Naive thymus-derived CD8-positive, alpha-beta T cell (primary cell): ENCODE measurements around the gene CFAP77. TPM values are rescaled to one million over a fixed set of nuclear protein-coding genes. Genes with fewer than 3 reads are reported as not detected.

Experiments
- ATAC-seq, 2 donors: fragments of 150-1000 bp; cut with Tn5 transposase in 1 of 2; sonication (Bioruptor Pico), chemical (Tn5 transposase) in 1 of 2; 1 replicate in 1 of 2; 2 replicates in 1 of 2; pipeline ENCODE4 v1.10.0; 2021; ENCODE audit warnings: mild to moderate bottlenecking in 2 of 2, moderate library complexity in 2 of 2
- POLR2A ChIA-PET: fragments of 350-600 bp; sonication (Branson Sonifier 250); formaldehyde crosslinking; loops from one replicate; lab custom pipeline; 2021; ENCODE audit warnings: antibody characterized with exemption; lab: Charles Lee
- DNase-seq, 10 donors: peaks; one replicate each; pipeline versions ENCODE4 v3.0.0 to v3.0.0-alpha.2; 2020 to 2022
- H3K27ac Mint-ChIP-seq, 10 donors: one replicate each; pipeline ENCODE4 v1.8.0; 2020 to 2022; ENCODE audit warnings: mild to moderate bottlenecking in 10 of 10, mixed read lengths in 10 of 10, moderate library complexity in 4 of 10, inconsistent platforms in 1 of 10
- H3K27me3 Mint-ChIP-seq, 5 donors: one replicate each; pipeline ENCODE4 v1.8.0; 2021 to 2022; ENCODE audit warnings: mixed read lengths in 5 of 5
- H3K36me3 Mint-ChIP-seq, 3 donors: one replicate each; pipeline ENCODE4 v1.8.0; 2020 to 2022; ENCODE audit warnings: mixed read lengths in 3 of 3, mild to moderate bottlenecking in 2 of 3, inconsistent platforms in 1 of 3
- H3K4me1 Mint-ChIP-seq, 4 donors: one replicate each; pipeline ENCODE4 v1.8.0; 2021 to 2022; ENCODE audit warnings: mixed read lengths in 4 of 4
- H3K4me3 Mint-ChIP-seq, 10 donors: one replicate each; pipeline ENCODE4 v1.8.0; 2020 to 2022; ENCODE audit warnings: mild to moderate bottlenecking in 10 of 10, mixed read lengths in 10 of 10, moderate library complexity in 6 of 10, inconsistent platforms in 1 of 10
- H3K9me3 Mint-ChIP-seq, 9 donors: one replicate each; pipeline ENCODE4 v1.8.0; 2020 to 2022; ENCODE audit warnings: mixed read lengths in 9 of 9, mild to moderate bottlenecking in 3 of 9, inconsistent platforms in 1 of 9, moderate library complexity in 1 of 9
- polyA plus RNA-seq, 3 donors: library from polyadenylated mRNA; unstranded; fragments of 300-500 nt; fragmentation: Illumina TruSeq; gene quantifications; one replicate each; pipeline ENCODE4 v1.2.3, GENCODE V29; 2021
- total RNA-seq, 8 experiments: library from RNA in 2 of 8; stranded (reverse) in 2 of 8; gene quantifications; one replicate each; pipeline ENCODE4 v1.2.3 and lab custom pipeline; 2021 to 2026

Gene CFAP77
- total and polyA plus RNA-seq, 5 experiments from 2014 or later = not detected

DNA sequence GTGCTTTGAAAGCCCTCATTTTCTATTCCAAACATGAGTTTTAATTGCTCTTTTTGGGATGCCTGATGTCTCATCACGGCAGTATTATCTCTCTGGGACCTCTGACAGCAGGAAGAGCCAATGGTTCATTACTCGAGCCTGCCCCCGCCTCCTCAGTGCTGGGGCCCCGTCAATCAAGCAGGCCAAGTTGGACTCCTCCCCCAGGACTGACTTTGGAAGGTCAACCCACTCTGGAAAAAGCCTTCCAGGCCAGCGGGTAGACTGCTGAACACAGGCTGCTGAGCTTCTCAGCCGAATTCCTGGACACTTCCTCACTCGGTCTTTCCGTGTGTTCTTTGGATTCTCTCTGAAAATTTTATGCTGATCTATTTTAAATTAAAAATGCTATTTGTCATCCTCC is 162.9 kb downstream of the CFAP77 start:
- Mint-ChIP-seq H3K4me1 (peaks cover 0 to 6% (median 2%) of the 10 kb centered on the region in 4 donors), H3K9me3 (peaks cover 0 to 1% (median 0%) of the 10 kb centered on the region in 9 donors), H3K27ac (no peak overlapping the region), H3K4me3 (no peak overlapping the region), H3K27me3 (peaks cover 27 to 70% (median 43%) of the 10 kb centered on the region in 5 donors), H3K36me3 (peaks cover 0 to 10% (median 0%) of the 10 kb centered on the region in 3 donors)
- peak in 1 of 10 donors; percentile 44 for DNase-seq
- ATAC-seq = no peak
- POLR2A ChIA-PET = no interaction called here

- DNase-seq = peak in 5 of 10 donors; percentile 26 to 60 (median 29)
- H3K9me3 Mint-ChIP-seq = peaks cover 0 to 1% (median 0%) of the 10 kb centered on the region in 9 donors
- peaks cover 33 to 85% (median 50%) of the 10 kb centered on the region in 5 donors for H3K27me3 Mint-ChIP-seq
- H3K4me1 Mint-ChIP-seq = peaks cover 0 to 6% (median 4%) of the 10 kb centered on the region in 4 donors
- H3K36me3 Mint-ChIP-seq = peaks cover 0 to 15% (median 0%) of the 10 kb centered on the region in 3 donors
- POLR2A ChIA-PET = interaction anchor here (1.3 kb wide), 1 partner anchor 7 kb away, joined by 4 read pairs; the partner anchor contains the start of gene BARHL1
- peak in 1 of 2 donors; percentile 37 for ATAC-seq
- no peak overlapping the region for H3K27ac Mint-ChIP-seq
- no peak overlapping the region for H3K4me3 Mint-ChIP-seq
These were observed 165.1 kb downstream of the CFAP77 start for GRCh38 chr9:132575005-132575609.

DNA sequence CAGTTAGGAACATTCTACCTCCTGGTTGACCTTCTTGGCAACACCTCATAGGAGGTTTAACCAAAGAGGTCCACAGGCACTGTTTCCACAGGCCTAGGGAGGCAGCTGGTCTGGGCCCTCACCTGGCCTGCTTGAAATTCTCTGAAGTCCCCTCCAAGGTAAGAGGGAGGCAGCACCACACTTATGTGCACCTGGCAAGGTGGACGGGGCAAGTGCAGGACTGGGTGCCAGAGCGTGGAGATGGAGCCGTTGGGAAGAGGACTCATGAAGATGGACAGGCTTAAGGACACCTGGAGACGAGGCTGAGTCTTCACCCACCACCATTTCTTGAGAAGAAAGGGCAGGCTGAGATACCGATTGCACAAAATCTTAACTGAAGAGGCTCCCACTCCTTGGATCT is 165.8 kb downstream of the CFAP77 start:
- DNase-seq = no peak
- H3K4me1 Mint-ChIP-seq = peaks cover 0 to 6% (median 4%) of the 10 kb centered on the region in 4 donors
- H3K27me3 Mint-ChIP-seq = peaks cover 33 to 84% (median 50%) of the 10 kb centered on the region in 5 donors
- ATAC-seq = no peak
- POLR2A ChIA-PET = no interaction called here
- H3K27ac Mint-ChIP-seq = peak overlapping the region in 1 of 10 donors; percentile 26
- peaks cover 0 to 1% (median 0%) of the 10 kb centered on the region in 9 donors for H3K9me3 Mint-ChIP-seq
- H3K36me3 Mint-ChIP-seq = peaks cover 0 to 15% (median 0%) of the 10 kb centered on the region in 3 donors
- H3K4me3 Mint-ChIP-seq = no peak overlapping the region

DNA sequence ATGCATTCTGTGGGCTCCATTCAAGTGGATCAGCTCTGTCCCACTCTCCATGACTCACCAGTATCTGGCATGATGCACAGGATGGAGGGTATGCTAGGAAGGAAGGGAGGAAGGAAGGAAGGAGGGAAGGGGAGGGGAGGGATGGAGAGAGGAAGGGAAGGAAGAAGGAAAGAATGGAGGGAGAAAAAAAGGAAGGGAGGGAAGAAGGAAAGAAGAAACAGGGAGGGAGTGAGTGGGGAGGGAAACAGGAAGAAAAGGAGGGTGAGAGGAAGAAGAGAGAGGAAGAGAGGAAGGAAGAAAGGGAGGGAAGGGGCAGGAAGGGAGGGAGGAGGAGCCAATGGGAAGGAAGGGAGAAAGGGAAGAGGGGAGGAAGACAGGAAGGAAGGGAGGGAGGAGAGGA is 167.1 kb downstream of the CFAP77 start:
- Mint-ChIP-seq H3K27ac (no peak overlapping the region), H3K36me3 (peaks cover 0 to 18% (median 0%) of the 10 kb centered on the region in 3 donors), H3K4me3 (no peak overlapping the region), H3K27me3 (peaks cover 39 to 84% (median 52%) of the 10 kb centered on the region in 5 donors), H3K4me1 (peaks cover 5 to 16% (median 10%) of the 10 kb centered on the region in 4 donors), H3K9me3 (peaks cover 0 to 1% (median 0%) of the 10 kb centered on the region in 9 donors)
- DNase-seq (no peak), ATAC-seq (no peak)
- POLR2A ChIA-PET = no interaction called here

- Mint-ChIP-seq H3K36me3 (peaks cover 0 to 18% (median 0%) of the 10 kb centered on the region in 3 donors), H3K9me3 (peaks cover 0 to 1% (median 0%) of the 10 kb centered on the region in 9 donors), H3K27me3 (peaks cover 38 to 84% (median 57%) of the 10 kb centered on the region in 5 donors), H3K27ac (no peak overlapping the region), H3K4me3 (peak overlapping the region in 1 of 10 donors; percentile 73), H3K4me1 (peaks cover 5 to 17% (median 10%) of the 10 kb centered on the region in 4 donors)
- no peak for ATAC-seq
- peak in 1 of 10 donors; percentile 31 for DNase-seq
- POLR2A ChIA-PET = no interaction called here
These were observed 168.4 kb downstream of the CFAP77 start for GRCh38 chr9:132578367-132578932.

GRCh38 chr9:132579427-132579798 is 169.4 kb downstream of the CFAP77 start:
- ATAC-seq (no peak), DNase-seq (peak in 1 of 10 donors; percentile 50)
- H3K27me3 Mint-ChIP-seq = peaks cover 37 to 87% (median 58%) of the 10 kb centered on the region in 5 donors
- peaks cover 0 to 1% (median 0%) of the 10 kb centered on the region in 9 donors for H3K9me3 Mint-ChIP-seq
- peaks cover 0 to 18% (median 2%) of the 10 kb centered on the region in 3 donors for H3K36me3 Mint-ChIP-seq
- POLR2A ChIA-PET = no interaction called here
- H3K4me1 Mint-ChIP-seq = peaks cover 5 to 17% (median 10%) of the 10 kb centered on the region in 4 donors
- H3K27ac Mint-ChIP-seq = no peak overlapping the region
- H3K4me3 Mint-ChIP-seq = no peak overlapping the region

DNA sequence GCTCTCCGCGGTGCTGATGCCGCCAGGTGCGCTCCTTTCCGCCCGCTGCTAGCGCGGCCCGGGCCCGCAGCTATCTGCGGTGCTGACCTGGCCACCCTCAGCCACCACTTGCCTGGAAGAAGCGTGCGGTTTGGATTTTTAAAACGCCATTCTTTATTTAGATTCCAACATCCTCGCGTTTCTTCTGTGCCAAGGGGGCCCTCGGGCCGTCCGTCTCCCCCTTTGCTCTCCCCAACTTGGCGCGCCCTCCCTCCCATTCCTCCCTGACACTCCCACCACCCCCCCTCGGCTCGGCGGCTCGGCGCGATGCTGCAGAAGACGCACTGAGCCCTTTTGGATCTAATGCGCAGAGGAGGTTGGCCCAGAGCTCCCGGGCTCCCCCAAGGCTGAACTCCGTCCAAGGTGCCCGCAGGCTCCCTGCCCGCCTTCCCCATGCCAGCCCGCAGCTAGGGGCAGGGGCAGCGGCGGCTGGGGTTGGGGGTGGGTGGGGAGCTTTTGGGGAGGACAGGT is 172.3 kb downstream of the CFAP77 start, which contains the start of gene BARHL1:
BARHL1 (plus strand) TSS at position 331 of the 510 bp plus-strand sequence. CDS start 192 bp downstream, outside the sequence.
- peaks cover 6 to 8% (median 6%) of the 10 kb centered on the region in 3 donors for H3K36me3 Mint-ChIP-seq
- H3K9me3 Mint-ChIP-seq = peaks cover 0 to 1% (median 0%) of the 10 kb centered on the region in 9 donors
- H3K27me3 Mint-ChIP-seq = peaks cover 36 to 79% (median 50%) of the 10 kb centered on the region in 5 donors
- no peak for DNase-seq
- peak within 1 kb of the TSS; percentile 66 to 82 (median 77) for H3K4me3 Mint-ChIP-seq
- H3K27ac Mint-ChIP-seq = peak within 1 kb of the TSS in 3 of 10 donors; percentile 33 to 81 (median 48)
- ATAC-seq = no peak
- H3K4me1 Mint-ChIP-seq = peaks cover 4 to 12% (median 10%) of the 10 kb centered on the region in 4 donors
- POLR2A ChIA-PET = interaction anchor here (1.0 kb wide), 1 partner anchor 8 kb away, joined by 4 read pairs; no protein-coding TSS in a partner anchor

DNA sequence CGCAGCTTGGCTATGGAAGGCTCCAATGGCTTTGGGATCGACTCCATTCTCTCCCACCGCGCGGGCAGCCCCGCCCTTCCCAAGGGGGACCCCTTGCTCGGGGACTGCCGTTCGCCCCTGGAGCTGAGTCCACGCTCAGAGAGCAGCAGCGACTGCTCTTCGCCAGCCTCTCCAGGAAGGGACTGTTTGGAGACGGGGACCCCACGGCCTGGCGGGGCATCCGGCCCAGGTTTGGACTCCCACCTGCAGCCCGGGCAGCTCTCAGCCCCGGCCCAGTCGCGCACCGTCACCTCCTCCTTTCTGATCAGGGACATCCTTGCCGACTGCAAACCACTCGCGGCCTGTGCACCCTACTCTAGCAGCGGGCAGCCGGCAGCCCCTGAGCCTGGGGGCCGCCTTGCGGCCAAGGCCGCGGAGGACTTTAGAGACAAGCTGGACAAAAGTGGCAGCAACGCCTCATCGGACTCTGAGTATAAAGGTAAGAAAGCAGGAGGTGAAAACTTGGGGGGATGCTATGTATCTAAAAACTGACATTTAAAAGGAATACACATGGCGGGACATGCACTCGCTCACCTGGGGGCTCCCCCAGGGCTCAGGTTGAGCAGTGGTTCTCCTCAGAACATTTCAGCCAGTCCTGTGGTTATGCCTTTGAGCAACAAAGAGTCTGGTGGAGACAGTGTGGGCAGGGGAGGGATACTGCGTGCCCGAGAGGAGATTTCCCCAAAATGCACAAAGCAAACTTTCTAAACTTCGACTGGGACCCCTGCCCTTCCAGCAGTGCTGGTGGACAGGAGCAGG is 173.0 kb downstream of the CFAP77 start:
- DNase-seq = no peak
- Mint-ChIP-seq H3K27ac (no peak overlapping the region), H3K9me3 (peaks cover 0 to under 1% (median 0%) of the 10 kb centered on the region in 9 donors), H3K4me1 (peaks cover 4 to 12% (median 10%) of the 10 kb centered on the region in 4 donors), H3K4me3 (peak overlapping the region in 2 of 10 donors; percentile 10 to 24), H3K27me3 (peaks cover 33 to 78% (median 44%) of the 10 kb centered on the region in 5 donors), H3K36me3 (peaks cover 6 to 8% (median 6%) of the 10 kb centered on the region in 3 donors)
- ATAC-seq = no peak
- POLR2A ChIA-PET = interaction anchor here (1.0 kb wide), 1 partner anchor 9 kb away, joined by 4 read pairs; no protein-coding TSS in a partner anchor

- ATAC-seq (no peak), DNase-seq (no peak)
- Mint-ChIP-seq H3K27me3 (peaks cover 32 to 78% (median 40%) of the 10 kb centered on the region in 5 donors), H3K36me3 (peaks cover 6% of the 10 kb centered on the region in 3 donors), H3K27ac (no peak overlapping the region), H3K4me1 (peaks cover 3 to 14% (median 11%) of the 10 kb centered on the region in 4 donors), H3K4me3 (peak overlapping the region in 2 of 10 donors; percentile 10 to 24), H3K9me3 (peaks cover 0 to 3% (median 0%) of the 10 kb centered on the region in 9 donors)
- POLR2A ChIA-PET = no interaction called here
These were observed 173.7 kb downstream of the CFAP77 start for GRCh38 chr9:132583584-132584304.

DNA sequence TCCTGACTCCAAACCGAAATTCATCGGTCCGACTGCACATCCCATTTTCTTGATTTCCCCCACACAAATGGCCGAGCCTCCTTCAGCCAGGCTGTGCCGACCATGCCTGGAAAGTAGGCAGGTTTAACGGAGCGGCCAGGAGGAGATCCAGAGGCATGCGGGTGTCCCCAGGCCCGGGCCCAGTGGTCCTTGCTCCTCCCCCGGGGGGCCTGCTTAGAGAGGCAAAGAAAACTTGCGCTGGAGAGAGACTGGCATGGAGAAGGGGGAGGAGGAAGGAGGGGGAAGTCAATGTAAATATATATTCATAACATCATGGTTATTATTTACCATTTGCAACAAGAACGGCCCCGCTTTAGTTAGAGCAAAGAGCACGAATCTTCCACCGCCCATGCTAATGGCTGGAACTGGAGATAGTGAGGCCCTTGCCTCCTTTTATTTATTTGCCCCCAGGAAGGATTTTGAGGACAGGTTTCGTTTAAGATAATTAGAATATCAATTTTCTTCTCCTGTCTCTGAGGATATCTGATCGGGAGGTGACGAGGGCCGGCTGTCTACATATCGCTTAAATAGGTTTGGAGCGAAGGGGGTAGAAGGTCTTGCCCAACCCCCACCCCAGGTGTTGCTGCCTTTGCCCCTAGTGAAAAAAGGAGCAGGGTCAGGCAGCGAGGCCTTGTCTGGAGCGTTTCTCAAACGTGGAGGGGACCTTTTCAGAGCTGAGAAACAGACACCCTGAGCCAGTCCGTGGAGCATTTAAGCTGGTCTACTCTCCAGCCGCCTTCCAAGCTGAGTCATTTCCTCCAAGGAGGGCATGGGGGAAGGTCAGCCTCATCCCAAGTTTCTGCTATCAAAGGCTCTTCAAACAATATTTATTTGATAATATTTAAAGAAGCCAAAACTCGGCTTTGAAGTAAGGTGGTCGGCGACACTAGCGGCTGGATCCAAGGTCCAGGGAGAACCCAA is 174.9 kb downstream of the CFAP77 start:
- peaks cover 4 to 18% (median 12%) of the 10 kb centered on the region in 4 donors for H3K4me1 Mint-ChIP-seq
- peaks cover 3 to 6% (median 6%) of the 10 kb centered on the region in 3 donors for H3K36me3 Mint-ChIP-seq
- peaks cover 0 to 3% (median 0%) of the 10 kb centered on the region in 9 donors for H3K9me3 Mint-ChIP-seq
- no peak for ATAC-seq
- POLR2A ChIA-PET = no interaction called here
- DNase-seq = peak in 1 of 10 donors; percentile 26
- peaks cover 31 to 79% (median 41%) of the 10 kb centered on the region in 5 donors for H3K27me3 Mint-ChIP-seq
- H3K27ac Mint-ChIP-seq = no peak overlapping the region
- H3K4me3 Mint-ChIP-seq = peak overlapping the region in 1 of 10 donors; percentile 38
